ENCODE results near the gene FOLR2. TPM values are rescaled to one million over a fixed set of nuclear protein-coding genes. Genes with fewer than 3 reads are reported as not detected.
A peak's percentile ranks its signal among the peaks of the same experiment; 100 is the strongest.

Gene FOLR2
- total and polyA plus RNA-seq, 2 of the 8 experiments (the other 6 are each of a cell fraction or from before 2014, with no cell fraction given) = not detected

DNA sequence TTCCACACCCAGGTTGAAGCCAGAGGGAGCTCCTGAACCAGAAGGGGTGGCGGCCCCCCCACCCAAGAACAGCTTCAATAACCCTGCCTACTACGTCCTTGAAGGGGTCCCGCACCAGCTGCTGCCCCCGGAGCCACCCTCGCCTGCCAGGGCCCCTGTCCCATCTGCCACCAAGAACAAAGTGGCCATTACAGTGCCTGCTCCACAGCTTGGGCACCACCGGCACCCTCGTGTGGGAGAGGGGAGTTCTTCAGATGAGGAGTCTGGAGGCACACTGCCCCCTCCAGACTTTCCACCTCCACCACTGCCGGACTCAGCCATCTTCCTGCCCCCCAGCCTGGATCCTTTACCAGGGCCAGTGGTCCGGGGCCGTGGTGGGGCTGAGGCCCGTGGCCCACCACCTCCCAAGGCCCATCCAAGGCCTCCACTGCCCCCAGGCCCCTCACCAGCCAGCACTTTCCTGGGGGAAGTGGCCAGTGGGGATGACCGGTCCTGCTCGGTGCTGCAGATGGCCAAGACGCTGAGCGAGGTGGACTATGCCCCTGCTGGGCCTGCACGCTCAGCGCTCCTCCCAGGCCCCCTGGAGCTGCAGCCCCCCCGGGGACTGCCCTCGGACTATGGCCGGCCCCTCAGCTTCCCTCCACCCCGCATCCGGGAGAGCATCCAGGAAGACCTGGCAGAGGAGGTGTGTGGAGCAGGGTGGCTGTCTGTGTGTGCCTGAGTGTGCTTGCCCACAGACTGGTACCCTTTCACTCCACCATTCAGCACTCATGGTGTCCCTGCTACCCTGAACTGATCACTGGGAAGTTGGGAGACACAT is 20.7 kb downstream of the FOLR2 start (continued):
- TF ChIP-seq, protein P1, sequence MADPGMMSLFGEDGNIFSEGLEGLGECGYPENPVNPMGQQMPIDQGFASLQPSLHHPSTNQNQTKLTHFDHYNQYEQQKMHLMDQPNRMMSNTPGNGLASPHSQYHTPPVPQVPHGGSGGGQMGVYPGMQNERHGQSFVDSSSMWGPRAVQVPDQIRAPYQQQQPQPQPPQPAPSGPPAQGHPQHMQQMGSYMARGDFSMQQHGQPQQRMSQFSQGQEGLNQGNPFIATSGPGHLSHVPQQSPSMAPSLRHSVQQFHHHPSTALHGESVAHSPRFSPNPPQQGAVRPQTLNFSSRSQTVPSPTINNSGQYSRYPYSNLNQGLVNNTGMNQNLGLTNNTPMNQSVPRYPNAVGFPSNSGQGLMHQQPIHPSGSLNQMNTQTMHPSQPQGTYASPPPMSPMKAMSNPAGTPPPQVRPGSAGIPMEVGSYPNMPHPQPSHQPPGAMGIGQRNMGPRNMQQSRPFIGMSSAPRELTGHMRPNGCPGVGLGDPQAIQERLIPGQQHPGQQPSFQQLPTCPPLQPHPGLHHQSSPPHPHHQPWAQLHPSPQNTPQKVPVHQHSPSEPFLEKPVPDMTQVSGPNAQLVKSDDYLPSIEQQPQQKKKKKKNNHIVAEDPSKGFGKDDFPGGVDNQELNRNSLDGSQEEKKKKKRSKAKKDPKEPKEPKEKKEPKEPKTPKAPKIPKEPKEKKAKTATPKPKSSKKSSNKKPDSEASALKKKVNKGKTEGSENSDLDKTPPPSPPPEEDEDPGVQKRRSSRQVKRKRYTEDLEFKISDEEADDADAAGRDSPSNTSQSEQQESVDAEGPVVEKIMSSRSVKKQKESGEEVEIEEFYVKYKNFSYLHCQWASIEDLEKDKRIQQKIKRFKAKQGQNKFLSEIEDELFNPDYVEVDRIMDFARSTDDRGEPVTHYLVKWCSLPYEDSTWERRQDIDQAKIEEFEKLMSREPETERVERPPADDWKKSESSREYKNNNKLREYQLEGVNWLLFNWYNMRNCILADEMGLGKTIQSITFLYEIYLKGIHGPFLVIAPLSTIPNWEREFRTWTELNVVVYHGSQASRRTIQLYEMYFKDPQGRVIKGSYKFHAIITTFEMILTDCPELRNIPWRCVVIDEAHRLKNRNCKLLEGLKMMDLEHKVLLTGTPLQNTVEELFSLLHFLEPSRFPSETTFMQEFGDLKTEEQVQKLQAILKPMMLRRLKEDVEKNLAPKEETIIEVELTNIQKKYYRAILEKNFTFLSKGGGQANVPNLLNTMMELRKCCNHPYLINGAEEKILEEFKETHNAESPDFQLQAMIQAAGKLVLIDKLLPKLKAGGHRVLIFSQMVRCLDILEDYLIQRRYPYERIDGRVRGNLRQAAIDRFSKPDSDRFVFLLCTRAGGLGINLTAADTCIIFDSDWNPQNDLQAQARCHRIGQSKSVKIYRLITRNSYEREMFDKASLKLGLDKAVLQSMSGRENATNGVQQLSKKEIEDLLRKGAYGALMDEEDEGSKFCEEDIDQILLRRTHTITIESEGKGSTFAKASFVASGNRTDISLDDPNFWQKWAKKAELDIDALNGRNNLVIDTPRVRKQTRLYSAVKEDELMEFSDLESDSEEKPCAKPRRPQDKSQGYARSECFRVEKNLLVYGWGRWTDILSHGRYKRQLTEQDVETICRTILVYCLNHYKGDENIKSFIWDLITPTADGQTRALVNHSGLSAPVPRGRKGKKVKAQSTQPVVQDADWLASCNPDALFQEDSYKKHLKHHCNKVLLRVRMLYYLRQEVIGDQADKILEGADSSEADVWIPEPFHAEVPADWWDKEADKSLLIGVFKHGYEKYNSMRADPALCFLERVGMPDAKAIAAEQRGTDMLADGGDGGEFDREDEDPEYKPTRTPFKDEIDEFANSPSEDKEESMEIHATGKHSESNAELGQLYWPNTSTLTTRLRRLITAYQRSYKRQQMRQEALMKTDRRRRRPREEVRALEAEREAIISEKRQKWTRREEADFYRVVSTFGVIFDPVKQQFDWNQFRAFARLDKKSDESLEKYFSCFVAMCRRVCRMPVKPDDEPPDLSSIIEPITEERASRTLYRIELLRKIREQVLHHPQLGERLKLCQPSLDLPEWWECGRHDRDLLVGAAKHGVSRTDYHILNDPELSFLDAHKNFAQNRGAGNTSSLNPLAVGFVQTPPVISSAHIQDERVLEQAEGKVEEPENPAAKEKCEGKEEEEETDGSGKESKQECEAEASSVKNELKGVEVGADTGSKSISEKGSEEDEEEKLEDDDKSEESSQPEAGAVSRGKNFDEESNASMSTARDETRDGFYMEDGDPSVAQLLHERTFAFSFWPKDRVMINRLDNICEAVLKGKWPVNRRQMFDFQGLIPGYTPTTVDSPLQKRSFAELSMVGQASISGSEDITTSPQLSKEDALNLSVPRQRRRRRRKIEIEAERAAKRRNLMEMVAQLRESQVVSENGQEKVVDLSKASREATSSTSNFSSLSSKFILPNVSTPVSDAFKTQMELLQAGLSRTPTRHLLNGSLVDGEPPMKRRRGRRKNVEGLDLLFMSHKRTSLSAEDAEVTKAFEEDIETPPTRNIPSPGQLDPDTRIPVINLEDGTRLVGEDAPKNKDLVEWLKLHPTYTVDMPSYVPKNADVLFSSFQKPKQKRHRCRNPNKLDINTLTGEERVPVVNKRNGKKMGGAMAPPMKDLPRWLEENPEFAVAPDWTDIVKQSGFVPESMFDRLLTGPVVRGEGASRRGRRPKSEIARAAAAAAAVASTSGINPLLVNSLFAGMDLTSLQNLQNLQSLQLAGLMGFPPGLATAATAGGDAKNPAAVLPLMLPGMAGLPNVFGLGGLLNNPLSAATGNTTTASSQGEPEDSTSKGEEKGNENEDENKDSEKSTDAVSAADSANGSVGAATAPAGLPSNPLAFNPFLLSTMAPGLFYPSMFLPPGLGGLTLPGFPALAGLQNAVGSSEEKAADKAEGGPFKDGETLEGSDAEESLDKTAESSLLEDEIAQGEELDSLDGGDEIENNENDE (IDR thresholded peaks at IDR 0.05; ENCODE audit: insufficient replicate concordance, low read length) = no peak
- TF ChIP-seq SUZ12 (IDR thresholded peaks at IDR 0.05; ENCODE audit: low read length) (no peak), MAFK (IDR thresholded peaks at IDR 0.05; ENCODE audit: low read depth, low read length) (no peak), CHD1 (IDR thresholded peaks at IDR 0.05; ENCODE audit: low read depth, low read length) (no peak), POLR2AphosphoS5 (IDR thresholded peaks at IDR 0.05; ENCODE audit: low read depth, low read length) (no peak)
- TF ChIP-seq, protein P2, sequence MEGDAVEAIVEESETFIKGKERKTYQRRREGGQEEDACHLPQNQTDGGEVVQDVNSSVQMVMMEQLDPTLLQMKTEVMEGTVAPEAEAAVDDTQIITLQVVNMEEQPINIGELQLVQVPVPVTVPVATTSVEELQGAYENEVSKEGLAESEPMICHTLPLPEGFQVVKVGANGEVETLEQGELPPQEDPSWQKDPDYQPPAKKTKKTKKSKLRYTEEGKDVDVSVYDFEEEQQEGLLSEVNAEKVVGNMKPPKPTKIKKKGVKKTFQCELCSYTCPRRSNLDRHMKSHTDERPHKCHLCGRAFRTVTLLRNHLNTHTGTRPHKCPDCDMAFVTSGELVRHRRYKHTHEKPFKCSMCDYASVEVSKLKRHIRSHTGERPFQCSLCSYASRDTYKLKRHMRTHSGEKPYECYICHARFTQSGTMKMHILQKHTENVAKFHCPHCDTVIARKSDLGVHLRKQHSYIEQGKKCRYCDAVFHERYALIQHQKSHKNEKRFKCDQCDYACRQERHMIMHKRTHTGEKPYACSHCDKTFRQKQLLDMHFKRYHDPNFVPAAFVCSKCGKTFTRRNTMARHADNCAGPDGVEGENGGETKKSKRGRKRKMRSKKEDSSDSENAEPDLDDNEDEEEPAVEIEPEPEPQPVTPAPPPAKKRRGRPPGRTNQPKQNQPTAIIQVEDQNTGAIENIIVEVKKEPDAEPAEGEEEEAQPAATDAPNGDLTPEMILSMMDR (IDR thresholded peaks at IDR 0.05; ENCODE audit: control extremely low read depth in 1 of 3, insufficient read depth in 1 of 3, low read depth in 1 of 3, low read length in 3 of 3) = peak in 1 of 3 experiments; percentile 26; a peak in 1 of 4 replicates
- TF ChIP-seq, protein P3, sequence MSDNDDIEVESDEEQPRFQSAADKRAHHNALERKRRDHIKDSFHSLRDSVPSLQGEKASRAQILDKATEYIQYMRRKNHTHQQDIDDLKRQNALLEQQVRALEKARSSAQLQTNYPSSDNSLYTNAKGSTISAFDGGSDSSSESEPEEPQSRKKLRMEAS (IDR thresholded peaks at IDR 0.05) = no peak

Measured in H1 (cell line).